PC-3 (cell line): ENCODE results near the gene ATP2A1. TPM values are rescaled to one million over a fixed set of nuclear protein-coding genes. Genes with fewer than 3 reads are reported as not detected.

Experiments
- ATAC-seq: fragments of 200-7000 bp; cut with Tn5 transposase; 2 replicates; pipeline ENCODE4 v1.9.1; 2020; ENCODE audit warnings: mild to moderate bottlenecking, moderate library complexity
- BruUV-seq: library from RNA; stranded (reverse); fragments of 400-500 nt; replicated peaks from 2 replicates; lab custom pipeline; 2021; lab: Mats Ljungman, UMichigan
- CTCF ChIA-PET: fragments of 300-600 bp; sonication (Branson Sonifier 250); formaldehyde crosslinking; loops from one replicate; lab custom pipeline; 2022; ENCODE audit warnings: antibody characterized with exemption; lab: Charles Lee
- POLR2A ChIA-PET: fragments of 300-600 bp; sonication (Branson Sonifier 250); formaldehyde crosslinking; loops from one replicate; lab custom pipeline; 2022; ENCODE audit warnings: antibody characterized with exemption; ENCODE audit not compliant: unreplicated experiment; lab: Charles Lee
- DNase-seq: peaks from one replicate; pipeline ENCODE4 v3.0.0-alpha.2; 2015
- H2AFZ ChIP-seq: fragments of 300-600 bp; sonication (generic); 2 replicates; pipeline ENCODE4 v1.6.0; 2016; ENCODE audit warnings: antibody characterized with exemption, low read length
- H3F3A ChIP-seq: fragments of 300-600 bp; sonication (generic); one replicate; pipeline ENCODE4 v1.6.0; 2017; ENCODE audit warnings: antibody characterized with exemption, low read length, control low read depth, mild to moderate bottlenecking; ENCODE audit not compliant: unreplicated experiment
- H3K27ac ChIP-seq: fragments of 300-600 bp; sonication (generic); 2 replicates; pipeline ENCODE4 v1.5.1; 2016; ENCODE audit warnings: mild to moderate bottlenecking, low read length
- H3K27me3 ChIP-seq: fragments of 300-600 bp; sonication (generic); 2 replicates; pipeline ENCODE4 v1.6.1; 2016; ENCODE audit warnings: low read length, mixed read lengths
- H3K36me3 ChIP-seq: fragments of 300-600 bp; sonication (generic); 2 replicates; pipeline ENCODE4 v1.6.1; 2016; ENCODE audit warnings: low read depth, mixed run types, low read length, mixed read lengths
- H3K4me1 ChIP-seq: fragments of 300-600 bp; sonication (generic); 2 replicates; pipeline ENCODE4 v1.5.1; 2016; ENCODE audit warnings: low read length; ENCODE audit not compliant: insufficient read depth
- H3K4me2 ChIP-seq: fragments of 300-600 bp; sonication (generic); 2 replicates; pipeline ENCODE4 v1.6.0; 2016; ENCODE audit warnings: low read length
- H3K4me3 ChIP-seq: fragments of 300-600 bp; sonication (generic); 2 replicates; pipeline ENCODE4 v1.5.1; 2016; ENCODE audit warnings: mild to moderate bottlenecking, low read length, mixed read lengths
- H3K79me2 ChIP-seq: fragments of 300-600 bp; sonication (generic); 2 replicates; pipeline ENCODE4 v1.6.1; 2017; ENCODE audit warnings: low read length, mixed read lengths
- H3K9ac ChIP-seq: fragments of 300-600 bp; sonication (generic); 2 replicates; pipeline ENCODE4 v1.6.0; 2016; ENCODE audit warnings: mild to moderate bottlenecking, low read length
- H3K9me2 ChIP-seq: fragments of 300-600 bp; sonication (generic); replicated peaks from 2 replicates; pipeline ENCODE4 v1.6.1; 2016; ENCODE audit warnings: mixed run types, low read length, mixed read lengths
- H3K9me3 ChIP-seq: fragments of 300-600 bp; sonication (generic); 2 replicates; pipeline ENCODE4 v1.6.1; 2016; ENCODE audit warnings: low read length, mixed read lengths
- H4K20me1 ChIP-seq: fragments of 300-600 bp; sonication (generic); 2 replicates; pipeline ENCODE4 v1.6.1; 2016; ENCODE audit warnings: low read length, mixed read lengths
- CTCF ChIP-seq: fragments of 300-600 bp; sonication (generic); conservative IDR thresholded peaks from 2 replicates; pipeline ENCODE4 v1.5.1; 2017; ENCODE audit warnings: antibody characterized with exemption, low read depth, mild to moderate bottlenecking, low read length
- EZH2 ChIP-seq: fragments of 300-600 bp; sonication (generic); IDR thresholded peaks from one replicate; pipeline ENCODE4 v1.6.1; 2017; ENCODE audit warnings: antibody characterized with exemption, mild to moderate bottlenecking, low read length; ENCODE audit not compliant: unreplicated experiment
- EZH2phosphoT487 ChIP-seq: fragments of 300-600 bp; sonication (generic); IDR thresholded peaks from 2 replicates; pipeline ENCODE4 v1.6.1; 2018; ENCODE audit warnings: mild to moderate bottlenecking, antibody characterized with exemption, low read length, borderline replicate concordance
- intact Hi-C: fragments of 100-400 bp; cut with micrococcal nuclease; formaldehyde crosslinking; loops from 2 replicates; pipeline ENCODE4 v1.9.0; 2023
- total RNA-seq: library from RNA; depleted of rRNA; stranded (reverse); fragments of >200 nt; gene quantifications from 2 replicates; pipeline ENCODE4 v1.2.3, GENCODE V29; 2014

ATP2A1 gene
- total RNA-seq, 1 experiment from 2014 or later: 0.87 TPM

GRCh38 chr16:28874406-28874805 is 3.9 kb upstream of the ATP2A1 start:
- intact Hi-C loops: no loop called here
- Histone ChIP-seq H4K20me1 (no peaks in the 10 kb centered on the region), H2AFZ (no peak overlapping the region), H3K27me3 (no peaks in the 10 kb centered on the region), H3K9me3 (no peaks in the 10 kb centered on the region), H3K4me1 (peaks cover 7% of the 10 kb centered on the region; the same call in 1 of the 2 replicates), H3K36me3 (peaks cover 9% of the 10 kb centered on the region; the same call in 1 of the 2 replicates), H3K9ac (no peak overlapping the region), H3F3A (no peaks in the 10 kb centered on the region), H3K4me2 (no peak overlapping the region), H3K9me2 (no peaks in the 10 kb centered on the region), H3K27ac (no peak overlapping the region), H3K79me2 (no peaks in the 10 kb centered on the region), H3K4me3 (no peak overlapping the region)
- ChIA-PET POLR2A (no interaction called here), CTCF (no interaction called here)
- no TSS peak for BruUV-seq
- DNase-seq (no peak), ATAC-seq (no peak)
- no peak for TF ChIP-seq CTCF
- TF ChIP-seq EZH2phosphoT487: no peak
- no peak for TF ChIP-seq EZH2

GRCh38 chr16:28875134-28876018 is 2.9 kb upstream of the ATP2A1 start:
- H3K4me3 ChIP-seq: no peak overlapping the region
- no peaks in the 10 kb centered on the region for H3K9me3 ChIP-seq
- CTCF ChIA-PET: no interaction called here
- no peak for ATAC-seq
- no peaks in the 10 kb centered on the region; the same call in 1 of the 2 replicates for H3K36me3 ChIP-seq
- peaks cover 8% of the 10 kb centered on the region; the same call in 1 of the 2 replicates for H3K4me1 ChIP-seq
- no TSS peak for BruUV-seq
- H3K9ac ChIP-seq: no peak overlapping the region
- TF ChIP-seq CTCF (no peak), EZH2phosphoT487 (no peak), EZH2 (no peak)
- no peaks in the 10 kb centered on the region for H3F3A ChIP-seq
- no peaks in the 10 kb centered on the region for H3K9me2 ChIP-seq
- intact Hi-C loops: no loop called here
- H3K27ac ChIP-seq: no peak overlapping the region
- H3K4me2 ChIP-seq: no peak overlapping the region
- no peaks in the 10 kb centered on the region for H4K20me1 ChIP-seq
- H3K27me3 ChIP-seq: no peaks in the 10 kb centered on the region
- H3K79me2 ChIP-seq: no peaks in the 10 kb centered on the region
- DNase-seq: no peak
- no peak overlapping the region for H2AFZ ChIP-seq
- POLR2A ChIA-PET: no interaction called here
